Fibroblast of skin of right biceps (primary cell): ENCODE data around the gene ADGRF4.
A peak's percentile ranks its signal among the peaks of the same experiment; 100 is the strongest.

Experiments
- DNase-seq: peaks from one replicate; pipeline ENCODE4 v3.0.0-alpha.2; 2013

The ADGRF4 gene

GRCh38 chr6:47686411-47686810 is 12.0 kb upstream of the ADGRF4 start:
- no peak for DNase-seq

GRCh38 chr6:47687432-47687831 is 10.9 kb upstream of the ADGRF4 start:
- no peak for DNase-seq

GRCh38 chr6:47690214-47690613 is 8.2 kb upstream of the ADGRF4 start:
- no peak for DNase-seq

DNA sequence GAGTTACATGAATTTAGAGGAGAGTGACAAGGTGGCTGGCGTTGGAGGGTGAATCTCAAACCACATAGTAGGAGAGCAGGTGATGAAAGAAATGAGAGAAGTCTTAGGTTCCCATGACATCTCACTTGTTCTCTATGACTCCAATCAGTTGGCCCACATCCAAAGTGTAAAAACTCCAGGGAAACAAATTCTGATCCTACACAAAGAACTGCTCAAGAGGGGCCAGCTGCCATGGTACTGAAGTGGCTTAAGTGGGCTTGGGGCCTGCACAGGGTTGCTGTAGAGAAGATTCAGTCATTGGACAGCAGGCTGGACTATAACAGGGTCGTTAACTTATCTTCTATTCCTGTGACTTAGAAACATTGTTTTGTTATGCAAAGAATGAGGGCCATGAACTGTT is 7.6 kb upstream of the ADGRF4 start:
- no peak for DNase-seq

DNA sequence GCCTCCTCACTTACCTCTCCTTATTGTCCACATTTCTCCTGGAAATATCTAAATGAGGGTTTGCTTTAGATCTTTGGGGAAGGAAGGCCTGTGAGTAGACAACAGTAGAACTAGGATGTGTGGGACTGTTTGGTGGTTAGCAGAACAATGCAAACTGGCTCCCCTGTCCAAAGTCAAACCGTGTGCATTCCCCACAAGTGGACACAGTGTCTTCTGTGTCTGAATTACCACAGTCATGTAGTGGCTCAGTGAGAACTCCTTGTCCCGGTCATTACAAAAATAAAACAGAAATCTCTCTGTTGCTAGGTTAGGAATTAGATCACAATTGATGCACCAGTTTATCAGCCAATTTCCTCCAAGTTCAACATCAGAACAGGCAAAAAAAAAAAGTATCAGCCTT is 455 bp upstream of the ADGRF4 start:
- no peak for DNase-seq

DNA sequence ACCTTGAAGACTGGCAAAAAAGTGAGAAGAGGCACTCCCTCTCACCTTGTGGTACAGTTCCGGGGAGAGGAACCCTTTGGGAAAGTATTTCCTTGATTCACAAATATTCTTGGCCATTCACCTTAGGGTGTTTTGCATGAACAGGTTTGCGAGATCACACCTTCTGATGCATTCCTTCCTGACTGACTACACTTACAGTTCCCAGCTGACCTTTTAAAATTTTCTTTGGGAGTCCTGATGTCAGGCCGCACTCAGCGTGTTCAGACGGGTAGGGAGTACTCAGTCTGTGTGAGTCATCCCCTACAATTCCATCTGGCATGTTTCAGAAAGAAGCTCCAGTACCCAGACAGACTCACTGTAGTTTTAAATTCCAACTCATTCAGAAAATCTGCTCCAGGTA is 1.7 kb downstream of the ADGRF4 start:
- peak; percentile 2 for DNase-seq

- DNase-seq: no peak
Measured at GRCh38 chr6:47700596-47700995, 2.2 kb downstream of the ADGRF4 start.

DNA sequence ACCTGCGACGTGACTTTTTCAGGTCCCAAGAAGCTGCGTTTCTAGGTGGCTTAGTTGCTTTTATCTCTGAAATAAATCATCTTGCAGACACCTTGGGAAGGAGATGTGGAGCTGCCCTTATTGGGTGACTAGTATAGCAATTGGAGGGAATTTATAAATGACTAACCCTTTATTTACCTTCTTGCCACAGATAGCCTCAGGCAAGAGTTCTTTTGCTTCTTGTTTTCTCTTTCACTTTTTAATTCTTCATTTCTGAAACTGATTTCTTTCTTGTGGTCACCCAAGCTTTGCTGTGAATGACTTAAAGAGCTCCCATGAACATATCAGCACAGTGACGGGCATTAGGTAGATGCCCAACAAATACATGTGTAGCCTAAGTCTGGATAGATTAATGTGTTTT is 3.0 kb downstream of the ADGRF4 start:
- no peak for DNase-seq

GRCh38 chr6:47709160-47709559 is 10.8 kb downstream of the ADGRF4 start:
- no peak for DNase-seq

- DNase-seq: no peak
Measured at GRCh38 chr6:47710295-47710694, 11.9 kb downstream of the ADGRF4 start.

- no peak for DNase-seq
Measured at GRCh38 chr6:47713200-47713599, 14.8 kb downstream of the ADGRF4 start.

DNA sequence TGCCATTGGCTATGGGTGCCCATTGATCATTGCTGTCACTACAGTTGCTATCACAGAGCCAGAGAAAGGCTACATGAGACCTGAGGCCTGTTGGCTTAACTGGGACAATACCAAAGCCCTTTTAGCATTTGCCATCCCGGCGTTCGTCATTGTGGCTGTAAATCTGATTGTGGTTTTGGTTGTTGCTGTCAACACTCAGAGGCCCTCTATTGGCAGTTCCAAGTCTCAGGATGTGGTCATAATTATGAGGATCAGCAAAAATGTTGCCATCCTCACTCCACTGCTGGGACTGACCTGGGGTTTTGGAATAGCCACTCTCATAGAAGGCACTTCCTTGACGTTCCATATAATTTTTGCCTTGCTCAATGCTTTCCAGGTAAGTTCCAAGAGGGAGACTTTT is 16.4 kb downstream of the ADGRF4 start:
- DNase-seq: no peak

GRCh38 chr6:47715782-47716181 is 17.4 kb downstream of the ADGRF4 start:
- DNase-seq: no peak

DNA sequence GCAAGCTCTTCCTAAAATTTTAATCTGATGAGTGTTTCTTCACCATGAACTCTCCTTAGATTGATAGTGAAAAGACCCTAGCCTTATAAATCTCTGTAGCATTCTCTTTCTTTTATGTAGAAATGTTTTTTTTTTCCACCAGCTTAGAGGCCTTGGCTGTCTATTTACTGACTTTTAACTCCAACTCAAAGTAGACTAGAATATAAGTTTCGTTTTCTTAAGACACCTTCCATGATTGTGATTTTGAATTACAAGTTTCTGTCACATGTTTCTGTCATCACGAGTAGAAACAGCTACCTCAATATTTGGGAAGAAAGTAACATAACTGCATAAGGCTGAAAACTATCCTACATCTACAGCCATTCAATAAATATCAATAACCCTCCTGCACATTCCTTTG is 17.8 kb downstream of the ADGRF4 start:
- no peak for DNase-seq

GRCh38 chr6:47718571-47718970 is 20.2 kb downstream of the ADGRF4 start:
- DNase-seq: no peak

DNA sequence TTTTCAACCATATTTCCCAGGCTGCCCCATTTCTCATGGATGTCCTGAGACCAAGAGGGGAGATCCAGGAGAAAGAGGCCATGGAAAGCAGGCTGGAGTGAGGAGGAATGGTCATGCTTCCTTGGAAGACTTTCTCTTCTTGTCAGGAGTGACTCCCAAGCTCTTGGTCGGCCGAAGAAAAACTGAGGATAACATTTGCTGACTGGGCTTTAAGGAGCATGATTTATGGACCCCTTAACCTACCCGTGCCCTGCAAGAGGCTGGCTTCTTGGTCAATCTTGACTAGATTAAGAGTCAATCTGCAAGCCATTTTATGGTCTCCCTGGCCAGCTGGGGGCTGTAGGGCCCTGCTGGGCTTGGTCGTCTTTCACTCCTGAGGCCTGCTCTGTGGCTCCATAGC is 22.8 kb downstream of the ADGRF4 start:
- no peak for DNase-seq

DNA sequence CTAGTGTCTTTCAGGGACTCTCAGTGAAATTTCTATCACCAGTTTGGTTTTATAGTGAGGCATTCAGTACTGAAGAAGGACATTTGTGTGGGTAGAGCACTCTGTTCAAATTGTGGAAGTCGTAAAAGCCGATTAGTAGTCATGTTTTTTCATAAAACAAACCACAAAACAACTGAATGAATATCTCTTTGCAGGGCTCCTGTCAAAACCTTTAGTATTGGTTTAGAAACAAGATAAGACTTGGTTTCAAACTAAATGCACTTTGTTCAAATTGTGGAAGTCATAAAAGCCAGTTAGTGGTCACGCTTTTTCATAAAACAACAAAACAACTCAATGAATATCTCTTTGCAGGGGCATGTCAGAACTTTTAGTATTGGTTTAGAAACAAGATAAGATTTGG is 23.8 kb downstream of the ADGRF4 start:
- DNase-seq: no peak

GRCh38 chr6:47724300-47724699 is 25.9 kb downstream of the ADGRF4 start:
- DNase-seq: no peak

DNA sequence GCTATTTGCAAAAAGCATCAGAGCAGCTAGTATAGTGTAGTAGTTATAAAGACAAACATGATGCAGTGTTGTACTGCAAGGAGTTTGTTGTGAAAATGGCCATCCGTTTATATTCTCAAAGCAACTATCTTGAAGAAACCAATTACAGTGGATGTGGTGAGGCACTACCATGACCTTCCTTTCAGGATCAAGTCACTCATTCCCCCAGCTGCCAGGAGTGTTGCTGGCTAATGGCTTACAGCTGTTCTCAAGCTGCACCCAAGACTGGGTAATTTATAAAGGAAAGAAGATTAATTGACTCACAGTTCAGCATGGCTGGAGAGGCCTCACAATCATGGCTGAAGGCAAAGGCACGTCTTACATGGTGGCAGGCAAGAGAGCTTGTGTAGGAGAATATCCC is 29.0 kb downstream of the ADGRF4 start:
- no peak for DNase-seq

GRCh38 chr6:47729019-47729418 is 30.6 kb downstream of the ADGRF4 start:
- DNase-seq: peak; percentile 3

GRCh38 chr6:47729457-47729856 is 31.1 kb downstream of the ADGRF4 start:
- no peak for DNase-seq

GRCh38 chr6:47733879-47734558 is 35.6 kb downstream of the ADGRF4 start:
- DNase-seq: peak; percentile 5

DNA sequence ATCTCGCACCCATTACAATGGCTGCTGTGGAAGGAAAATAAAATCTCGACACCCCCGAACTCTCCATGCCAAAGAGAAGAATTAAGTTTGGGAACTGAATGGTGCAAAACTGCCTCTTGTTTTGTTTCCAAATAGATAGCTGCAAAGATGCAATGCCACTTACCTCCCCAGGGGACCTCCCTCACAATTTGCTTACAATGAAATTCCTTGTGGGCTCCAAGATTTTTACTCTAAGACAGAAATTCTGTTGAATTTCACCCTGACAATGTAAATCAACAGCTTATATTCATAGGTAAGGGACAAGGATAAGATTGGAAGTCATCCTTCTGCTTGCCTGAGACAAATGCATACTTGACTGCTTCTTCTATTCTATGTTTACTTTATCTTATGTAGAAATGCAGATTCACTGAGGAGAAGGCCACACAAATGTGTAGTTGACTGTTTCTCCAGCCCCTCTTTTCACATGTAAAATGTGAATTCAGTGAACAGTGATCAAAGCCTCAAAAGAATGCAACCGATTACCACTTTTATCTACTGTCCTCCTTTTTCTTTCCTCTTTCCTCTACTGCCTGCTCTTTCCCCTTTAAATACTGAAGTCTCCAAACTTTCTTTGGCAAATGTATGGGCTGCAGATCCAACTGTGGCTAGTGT is 36.6 kb downstream of the ADGRF4 start:
- DNase-seq: no peak

DNA sequence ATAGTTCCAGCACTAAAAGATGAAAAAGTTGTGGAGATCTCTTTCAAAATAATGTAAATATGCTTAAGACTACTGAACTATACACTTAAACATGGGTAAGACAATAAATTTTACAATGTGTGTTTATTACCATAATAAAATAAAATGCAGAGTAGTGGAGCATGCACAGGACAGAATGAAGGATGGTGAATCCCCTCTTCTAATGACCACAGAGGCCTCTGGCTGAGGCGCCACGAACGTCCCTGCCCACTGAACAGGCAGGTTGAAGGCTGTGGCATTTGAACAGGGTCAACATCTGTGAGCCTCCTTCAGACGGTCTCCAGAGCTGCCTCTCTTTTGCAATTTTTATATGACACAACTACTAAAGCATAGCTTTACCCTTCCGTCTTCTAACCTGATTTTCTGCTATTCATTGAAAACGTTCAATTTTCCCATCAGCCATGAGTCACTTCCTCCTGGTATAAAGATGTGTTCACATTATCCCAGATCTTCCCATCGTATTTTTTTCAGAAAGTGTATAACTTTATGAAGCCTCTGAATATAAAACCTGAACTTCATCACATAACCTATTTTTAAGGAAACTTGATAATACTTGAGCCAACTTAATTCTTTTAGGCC is 37.8 kb downstream of the ADGRF4 start:
- DNase-seq: no peak

GRCh38 chr6:47737406-47737805 is 39.0 kb downstream of the ADGRF4 start:
- no peak for DNase-seq
